ENCODE measurements around the gene UCK2.

DNA sequence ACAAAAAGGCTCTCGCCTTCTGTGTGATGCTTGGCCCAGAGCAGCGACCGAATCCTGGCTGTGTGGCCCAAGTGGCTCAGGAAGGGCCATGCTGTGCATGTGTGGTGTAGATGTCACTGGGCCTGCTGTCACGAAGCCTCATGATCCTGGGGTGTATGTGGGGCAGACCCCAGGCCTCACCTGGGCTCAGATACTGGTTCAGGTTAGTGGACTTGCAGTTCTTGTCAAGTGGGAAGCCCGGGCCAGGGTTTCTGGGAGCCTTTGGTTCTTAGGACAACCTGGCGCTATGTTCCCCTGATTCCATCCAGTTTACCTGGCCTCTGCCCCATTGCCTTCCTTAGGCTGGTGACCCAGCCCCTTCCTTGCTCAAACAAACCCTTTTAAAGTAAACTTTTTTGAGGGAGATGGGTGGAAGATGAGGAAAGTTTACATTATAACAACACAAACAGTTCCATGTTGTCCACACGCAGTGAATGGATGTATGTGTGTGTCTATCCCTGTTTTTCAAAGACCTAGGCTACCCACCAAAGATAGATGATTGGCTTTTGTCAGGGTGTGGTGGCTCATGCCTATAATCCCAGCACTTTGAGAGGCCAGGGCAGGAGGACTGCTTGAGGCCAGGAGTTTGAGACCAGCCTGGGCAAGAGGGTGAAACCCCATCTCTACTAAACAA is 84.3 kb downstream of the UCK2 start:
- TF ChIP-seq, protein P1, sequence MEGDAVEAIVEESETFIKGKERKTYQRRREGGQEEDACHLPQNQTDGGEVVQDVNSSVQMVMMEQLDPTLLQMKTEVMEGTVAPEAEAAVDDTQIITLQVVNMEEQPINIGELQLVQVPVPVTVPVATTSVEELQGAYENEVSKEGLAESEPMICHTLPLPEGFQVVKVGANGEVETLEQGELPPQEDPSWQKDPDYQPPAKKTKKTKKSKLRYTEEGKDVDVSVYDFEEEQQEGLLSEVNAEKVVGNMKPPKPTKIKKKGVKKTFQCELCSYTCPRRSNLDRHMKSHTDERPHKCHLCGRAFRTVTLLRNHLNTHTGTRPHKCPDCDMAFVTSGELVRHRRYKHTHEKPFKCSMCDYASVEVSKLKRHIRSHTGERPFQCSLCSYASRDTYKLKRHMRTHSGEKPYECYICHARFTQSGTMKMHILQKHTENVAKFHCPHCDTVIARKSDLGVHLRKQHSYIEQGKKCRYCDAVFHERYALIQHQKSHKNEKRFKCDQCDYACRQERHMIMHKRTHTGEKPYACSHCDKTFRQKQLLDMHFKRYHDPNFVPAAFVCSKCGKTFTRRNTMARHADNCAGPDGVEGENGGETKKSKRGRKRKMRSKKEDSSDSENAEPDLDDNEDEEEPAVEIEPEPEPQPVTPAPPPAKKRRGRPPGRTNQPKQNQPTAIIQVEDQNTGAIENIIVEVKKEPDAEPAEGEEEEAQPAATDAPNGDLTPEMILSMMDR (conservative IDR thresholded peaks at IDR 0.05): no peak
- TF ChIP-seq EZH2 (IDR thresholded peaks at IDR 0.05; ENCODE audit: low read depth): no peak

Data from PC-9 (cell line).